Cardiac muscle cell (in vitro differentiated cells and primary cell): ENCODE data around the gene TLK1. TPM values are rescaled to one million over a fixed set of nuclear protein-coding genes. Genes with fewer than 3 reads are reported as not detected.

Experiments used
- DNase-seq, 2 donors: peaks; one replicate each; pipeline versions ENCODE4 v3.0.0 to v3.0.0-alpha.2; 2010 to 2017; ENCODE audit warnings: low read depth in 1 of 2, low spot score in 1 of 2
- H3K27ac ChIP-seq: fragments of 200-600 bp; sonication (generic); 2 replicates; pipeline ENCODE4 v1.5.1; 2016
- H3K27me3 ChIP-seq: fragments of 200-600 bp; sonication (generic); 2 replicates; pipeline ENCODE4 v1.6.0; 2016; ENCODE audit warnings: control low read depth
- H3K36me3 ChIP-seq: fragments of 200-600 bp; sonication (generic); 2 replicates; pipeline ENCODE4 v1.5.1; 2016; ENCODE audit warnings: control low read depth
- H3K4me1 ChIP-seq: fragments of 200-600 bp; sonication (generic); 2 replicates; pipeline ENCODE4 v1.8.1; 2017; ENCODE audit warnings: low read depth, mild to moderate bottlenecking, mixed run types
- H3K4me3 ChIP-seq: fragments of 200-600 bp; sonication (generic); 2 replicates; pipeline ENCODE4 v1.5.1; 2016; ENCODE audit warnings: mild to moderate bottlenecking
- H3K9me3 ChIP-seq: fragments of 200-600 bp; sonication (generic); 2 replicates; pipeline ENCODE4 v1.5.1; 2017; ENCODE audit warnings: low read depth, mild to moderate bottlenecking, control low read depth
- polyA plus RNA-seq: library from polyadenylated mRNA; unstranded; fragments of >200 nt; fragmentation: Nextera tagmentation; extraction: Ambion mirVana; gene quantifications from 2 replicates; pipeline ENCODE4 v1.2.1, GENCODE V29; 2016
- total RNA-seq: library from RNA; depleted of rRNA; stranded (reverse); fragments of >200 nt; gene quantifications from 2 replicates; pipeline ENCODE4 v1.2.3, GENCODE V29; 2016
- TF ChIP-seq, protein P1 (sequence below): IDR thresholded peaks from 2 replicates; pipeline ENCODE4 v1.5.1; 2012; ENCODE audit warnings: low read depth, mild to moderate bottlenecking, low read length

The TLK1 gene
- total and polyA plus RNA-seq, 2 experiments from 2014 or later: 10.1 to 29.2 TPM

- TF ChIP-seq, protein P1, sequence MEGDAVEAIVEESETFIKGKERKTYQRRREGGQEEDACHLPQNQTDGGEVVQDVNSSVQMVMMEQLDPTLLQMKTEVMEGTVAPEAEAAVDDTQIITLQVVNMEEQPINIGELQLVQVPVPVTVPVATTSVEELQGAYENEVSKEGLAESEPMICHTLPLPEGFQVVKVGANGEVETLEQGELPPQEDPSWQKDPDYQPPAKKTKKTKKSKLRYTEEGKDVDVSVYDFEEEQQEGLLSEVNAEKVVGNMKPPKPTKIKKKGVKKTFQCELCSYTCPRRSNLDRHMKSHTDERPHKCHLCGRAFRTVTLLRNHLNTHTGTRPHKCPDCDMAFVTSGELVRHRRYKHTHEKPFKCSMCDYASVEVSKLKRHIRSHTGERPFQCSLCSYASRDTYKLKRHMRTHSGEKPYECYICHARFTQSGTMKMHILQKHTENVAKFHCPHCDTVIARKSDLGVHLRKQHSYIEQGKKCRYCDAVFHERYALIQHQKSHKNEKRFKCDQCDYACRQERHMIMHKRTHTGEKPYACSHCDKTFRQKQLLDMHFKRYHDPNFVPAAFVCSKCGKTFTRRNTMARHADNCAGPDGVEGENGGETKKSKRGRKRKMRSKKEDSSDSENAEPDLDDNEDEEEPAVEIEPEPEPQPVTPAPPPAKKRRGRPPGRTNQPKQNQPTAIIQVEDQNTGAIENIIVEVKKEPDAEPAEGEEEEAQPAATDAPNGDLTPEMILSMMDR: no peak
- no peak overlapping the region for H3K4me3 ChIP-seq
- H3K4me1 ChIP-seq: peaks cover 5% of the 10 kb centered on the region
- no peaks in the 10 kb centered on the region for H3K36me3 ChIP-seq
- no peaks in the 10 kb centered on the region for H3K27me3 ChIP-seq
- peak in 1 of 2 donors; percentile 43 for DNase-seq
- peak overlapping the region; percentile 32 for H3K27ac ChIP-seq
- no peaks in the 10 kb centered on the region for H3K9me3 ChIP-seq
These were observed 14.1 kb downstream of the TLK1 start for GRCh38 chr2:171146633-171147032.

GRCh38 chr2:171146071-171146470, 14.6 kb downstream of the TLK1 start:
- Histone ChIP-seq H3K4me3 (no peak overlapping the region), H3K27ac (no peak overlapping the region), H3K27me3 (no peaks in the 10 kb centered on the region), H3K36me3 (no peaks in the 10 kb centered on the region), H3K4me1 (peaks cover 11% of the 10 kb centered on the region), H3K9me3 (no peaks in the 10 kb centered on the region)
- DNase-seq: no peak
- TF ChIP-seq, protein P1: no peak

DNA sequence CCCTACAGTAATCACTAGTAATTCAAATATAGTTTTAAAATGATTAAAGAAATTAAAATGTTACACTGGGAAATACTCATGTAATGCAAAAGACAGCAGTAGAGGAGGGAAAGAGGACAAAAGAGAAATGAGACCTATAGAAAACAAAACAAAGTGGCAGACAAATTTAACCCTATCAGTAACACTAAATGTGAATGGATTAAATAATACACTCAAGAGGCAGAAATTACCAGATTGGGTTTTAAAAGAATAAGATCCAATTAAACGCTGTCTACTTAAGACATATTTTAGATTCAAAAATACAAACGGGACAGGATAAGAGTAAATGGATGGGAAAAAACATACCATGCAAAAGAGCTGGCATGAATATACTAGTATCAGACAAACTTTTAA, 17.0 kb downstream of the TLK1 start:
- H3K4me3 ChIP-seq: no peak overlapping the region
- no peak overlapping the region for H3K27ac ChIP-seq
- H3K36me3 ChIP-seq: no peaks in the 10 kb centered on the region
- H3K4me1 ChIP-seq: peaks cover 17% of the 10 kb centered on the region
- H3K9me3 ChIP-seq: no peaks in the 10 kb centered on the region
- no peak for DNase-seq
- TF ChIP-seq, protein P1: no peak
- no peaks in the 10 kb centered on the region for H3K27me3 ChIP-seq

DNA sequence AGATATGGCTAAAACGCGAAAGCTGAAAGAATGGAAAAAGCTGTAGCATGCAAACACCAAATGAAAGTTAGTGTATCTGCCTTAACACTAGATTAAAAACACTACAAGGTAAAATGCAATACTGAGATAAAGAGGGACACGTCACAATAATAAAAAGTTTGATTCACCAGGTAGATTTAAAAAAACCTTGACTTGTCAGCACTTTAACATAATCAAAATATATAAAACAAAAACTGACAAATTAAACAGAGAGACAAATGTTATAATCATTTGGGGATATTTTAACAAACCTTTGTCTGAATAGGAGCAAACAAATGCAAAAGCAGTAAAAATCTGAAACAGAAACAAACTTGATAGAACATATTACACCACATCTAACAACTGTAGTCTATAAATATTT, 18.3 kb downstream of the TLK1 start:
- Histone ChIP-seq H3K27ac (no peak overlapping the region), H3K36me3 (no peaks in the 10 kb centered on the region), H3K27me3 (no peaks in the 10 kb centered on the region), H3K4me3 (no peak overlapping the region), H3K4me1 (peaks cover 17% of the 10 kb centered on the region), H3K9me3 (no peaks in the 10 kb centered on the region)
- TF ChIP-seq, protein P1: no peak
- DNase-seq: no peak

DNA sequence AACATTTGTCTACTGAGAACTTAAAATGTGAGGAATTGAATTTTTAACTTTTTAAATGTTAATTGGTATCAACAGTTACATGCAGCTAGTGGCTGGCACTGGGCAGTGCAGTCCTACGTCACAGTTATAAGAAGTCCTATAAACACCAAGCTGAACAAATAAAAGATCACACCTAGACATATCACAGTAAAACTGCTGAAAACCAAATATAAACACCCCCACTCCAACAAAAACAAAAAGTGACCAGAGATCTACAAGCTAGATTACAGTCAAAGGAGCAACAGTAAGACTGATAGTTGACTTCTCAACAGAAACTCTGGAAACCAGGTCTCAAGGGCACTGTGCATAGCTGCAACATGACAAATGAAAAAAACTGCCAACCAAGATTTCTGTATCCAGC, 19.4 kb downstream of the TLK1 start:
- TF ChIP-seq, protein P1: no peak
- Histone ChIP-seq H3K27ac (no peak overlapping the region), H3K4me1 (peaks cover 17% of the 10 kb centered on the region), H3K27me3 (no peaks in the 10 kb centered on the region), H3K36me3 (no peaks in the 10 kb centered on the region), H3K4me3 (no peak overlapping the region), H3K9me3 (no peaks in the 10 kb centered on the region)
- DNase-seq: no peak

DNA sequence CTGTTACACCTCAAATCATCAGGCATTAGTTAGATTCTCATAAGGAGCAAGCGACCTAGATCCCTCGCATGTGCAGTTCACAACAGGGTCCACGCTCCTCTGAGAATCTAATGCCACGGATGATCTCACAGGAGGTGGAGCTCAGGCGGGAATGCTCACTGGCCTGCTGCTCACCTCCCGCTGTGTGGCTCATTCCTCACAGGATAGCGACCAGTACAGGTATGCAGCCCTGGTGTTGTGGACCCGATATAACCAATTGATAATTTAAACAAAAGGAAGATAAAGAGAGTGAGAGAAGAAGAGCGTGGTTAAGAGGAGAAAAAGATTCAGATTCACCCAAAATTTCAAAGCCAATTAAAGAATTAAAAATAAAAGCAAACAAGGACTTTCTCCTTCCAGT, 20.8 kb downstream of the TLK1 start:
- H3K27ac ChIP-seq: no peak overlapping the region
- no peaks in the 10 kb centered on the region for H3K36me3 ChIP-seq
- H3K27me3 ChIP-seq: no peaks in the 10 kb centered on the region
- no peak overlapping the region for H3K4me3 ChIP-seq
- no peak for DNase-seq
- TF ChIP-seq, protein P1: no peak
- H3K4me1 ChIP-seq: peaks cover 14% of the 10 kb centered on the region
- no peaks in the 10 kb centered on the region for H3K9me3 ChIP-seq
